ENCODE results near the gene RAPGEF6. TPM values are rescaled to one million over a fixed set of nuclear protein-coding genes. Genes with fewer than 3 reads are reported as not detected.

RAPGEF6 gene
- polyA plus RNA-seq, 1 donor from 2014 or later: 121 TPM

DNA sequence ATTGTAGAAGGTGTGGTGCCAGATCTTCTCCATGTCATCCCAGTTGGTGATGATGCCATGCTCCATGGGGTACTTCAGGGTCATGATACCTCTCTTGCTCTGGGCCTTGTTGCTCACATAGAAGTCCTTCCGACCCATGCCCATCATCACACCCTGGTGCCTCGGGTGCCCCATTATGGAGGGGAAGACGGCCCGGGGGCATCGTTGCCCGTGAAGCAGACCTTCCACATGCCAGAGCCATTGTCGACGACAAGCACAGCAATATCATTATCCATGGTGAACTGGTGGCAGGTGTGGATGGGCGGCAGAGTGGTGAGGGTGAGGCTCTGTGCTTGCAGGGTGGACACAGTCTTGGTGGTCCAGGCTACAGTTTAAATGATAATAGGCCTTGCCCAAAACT lies 24.8 kb upstream of the RAPGEF6 start:
- Histone ChIP-seq H3K36me3 (ENCODE audit: insufficient read depth, low read length) (peaks cover 17% of the 10 kb centered on the region), H3K9me2 (ENCODE audit: insufficient read depth, low read length) (no peaks in the 10 kb centered on the region), H3K9ac (ENCODE audit: low read length) (no peak overlapping the region), H3K4me3 (ENCODE audit: low read length) (no peak overlapping the region), H4K20me1 (ENCODE audit: insufficient read depth) (no peaks in the 10 kb centered on the region), H3K27me3 (ENCODE audit: insufficient read depth, low read depth, low read length) (no peaks in the 10 kb centered on the region), H3K79me2 (replicated peaks; ENCODE audit: insufficient read depth, low read length) (no peaks in the 10 kb centered on the region), H2AFZ (ENCODE audit: low read depth, low read length) (no peak overlapping the region), H3F3A (ENCODE audit: insufficient read depth, low read length, poor library complexity, severe bottlenecking) (no peaks in the 10 kb centered on the region), H3K9me3 (ENCODE audit: low read length) (no peaks in the 10 kb centered on the region), H3K4me2 (ENCODE audit: low read length) (no peak overlapping the region), H3K27ac (ENCODE audit: low read length) (no peak overlapping the region)
- TF ChIP-seq, protein P1, sequence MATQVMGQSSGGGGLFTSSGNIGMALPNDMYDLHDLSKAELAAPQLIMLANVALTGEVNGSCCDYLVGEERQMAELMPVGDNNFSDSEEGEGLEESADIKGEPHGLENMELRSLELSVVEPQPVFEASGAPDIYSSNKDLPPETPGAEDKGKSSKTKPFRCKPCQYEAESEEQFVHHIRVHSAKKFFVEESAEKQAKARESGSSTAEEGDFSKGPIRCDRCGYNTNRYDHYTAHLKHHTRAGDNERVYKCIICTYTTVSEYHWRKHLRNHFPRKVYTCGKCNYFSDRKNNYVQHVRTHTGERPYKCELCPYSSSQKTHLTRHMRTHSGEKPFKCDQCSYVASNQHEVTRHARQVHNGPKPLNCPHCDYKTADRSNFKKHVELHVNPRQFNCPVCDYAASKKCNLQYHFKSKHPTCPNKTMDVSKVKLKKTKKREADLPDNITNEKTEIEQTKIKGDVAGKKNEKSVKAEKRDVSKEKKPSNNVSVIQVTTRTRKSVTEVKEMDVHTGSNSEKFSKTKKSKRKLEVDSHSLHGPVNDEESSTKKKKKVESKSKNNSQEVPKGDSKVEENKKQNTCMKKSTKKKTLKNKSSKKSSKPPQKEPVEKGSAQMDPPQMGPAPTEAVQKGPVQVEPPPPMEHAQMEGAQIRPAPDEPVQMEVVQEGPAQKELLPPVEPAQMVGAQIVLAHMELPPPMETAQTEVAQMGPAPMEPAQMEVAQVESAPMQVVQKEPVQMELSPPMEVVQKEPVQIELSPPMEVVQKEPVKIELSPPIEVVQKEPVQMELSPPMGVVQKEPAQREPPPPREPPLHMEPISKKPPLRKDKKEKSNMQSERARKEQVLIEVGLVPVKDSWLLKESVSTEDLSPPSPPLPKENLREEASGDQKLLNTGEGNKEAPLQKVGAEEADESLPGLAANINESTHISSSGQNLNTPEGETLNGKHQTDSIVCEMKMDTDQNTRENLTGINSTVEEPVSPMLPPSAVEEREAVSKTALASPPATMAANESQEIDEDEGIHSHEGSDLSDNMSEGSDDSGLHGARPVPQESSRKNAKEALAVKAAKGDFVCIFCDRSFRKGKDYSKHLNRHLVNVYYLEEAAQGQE (IDR thresholded peaks at IDR 0.05; ENCODE audit: borderline replicate concordance): no peak
- no peak for TF ChIP-seq SMC3 (conservative IDR thresholded peaks at IDR 0.05; ENCODE audit: poor library complexity)
- no peak for TF ChIP-seq TAF1 (IDR thresholded peaks at IDR 0.05; ENCODE audit: low read depth)
- TF ChIP-seq MXI1 (conservative IDR thresholded peaks at IDR 0.05; ENCODE audit: poor library complexity, severe bottlenecking): no peak
- no peak for TF ChIP-seq EP300 (conservative IDR thresholded peaks at IDR 0.05; ENCODE audit: poor library complexity, severe bottlenecking)
- no peak for TF ChIP-seq POLR2AphosphoS5 (IDR thresholded peaks at IDR 0.05)
- TF ChIP-seq, protein P2, sequence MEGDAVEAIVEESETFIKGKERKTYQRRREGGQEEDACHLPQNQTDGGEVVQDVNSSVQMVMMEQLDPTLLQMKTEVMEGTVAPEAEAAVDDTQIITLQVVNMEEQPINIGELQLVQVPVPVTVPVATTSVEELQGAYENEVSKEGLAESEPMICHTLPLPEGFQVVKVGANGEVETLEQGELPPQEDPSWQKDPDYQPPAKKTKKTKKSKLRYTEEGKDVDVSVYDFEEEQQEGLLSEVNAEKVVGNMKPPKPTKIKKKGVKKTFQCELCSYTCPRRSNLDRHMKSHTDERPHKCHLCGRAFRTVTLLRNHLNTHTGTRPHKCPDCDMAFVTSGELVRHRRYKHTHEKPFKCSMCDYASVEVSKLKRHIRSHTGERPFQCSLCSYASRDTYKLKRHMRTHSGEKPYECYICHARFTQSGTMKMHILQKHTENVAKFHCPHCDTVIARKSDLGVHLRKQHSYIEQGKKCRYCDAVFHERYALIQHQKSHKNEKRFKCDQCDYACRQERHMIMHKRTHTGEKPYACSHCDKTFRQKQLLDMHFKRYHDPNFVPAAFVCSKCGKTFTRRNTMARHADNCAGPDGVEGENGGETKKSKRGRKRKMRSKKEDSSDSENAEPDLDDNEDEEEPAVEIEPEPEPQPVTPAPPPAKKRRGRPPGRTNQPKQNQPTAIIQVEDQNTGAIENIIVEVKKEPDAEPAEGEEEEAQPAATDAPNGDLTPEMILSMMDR (IDR thresholded peaks at IDR 0.05; ENCODE audit: poor library complexity, severe bottlenecking): no peak
- no peak for TF ChIP-seq RAD21 (conservative IDR thresholded peaks at IDR 0.05)
- TF ChIP-seq EZH2 (IDR thresholded peaks at IDR 0.05; ENCODE audit: borderline replicate concordance, insufficient read depth, low read length, poor library complexity, severe bottlenecking): no peak

DNA sequence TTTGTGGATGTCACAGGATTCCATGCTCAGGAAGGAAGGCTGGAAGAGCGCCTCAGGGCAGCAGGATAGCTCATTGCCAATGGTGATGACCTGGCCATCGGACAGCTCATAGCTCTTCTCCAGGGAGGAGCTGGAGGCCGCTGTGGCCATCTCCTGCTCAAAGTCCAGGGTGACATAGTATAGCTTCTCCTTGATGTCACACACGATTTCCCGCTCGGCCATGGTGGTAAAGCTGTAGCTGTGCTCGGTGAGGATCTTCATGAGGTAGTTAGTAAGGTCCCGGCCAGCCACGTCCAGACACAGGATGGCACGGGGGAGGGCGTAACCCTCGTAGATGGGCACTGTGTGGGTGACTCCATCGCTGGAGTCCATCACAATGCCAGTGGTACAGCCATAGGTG lies 24.3 kb upstream of the RAPGEF6 start:
- Histone ChIP-seq H3K27ac (ENCODE audit: low read length) (no peak overlapping the region), H4K20me1 (ENCODE audit: insufficient read depth) (no peaks in the 10 kb centered on the region), H3K9me2 (ENCODE audit: insufficient read depth, low read length) (no peaks in the 10 kb centered on the region), H3K9ac (ENCODE audit: low read length) (no peak overlapping the region), H3K36me3 (ENCODE audit: insufficient read depth, low read length) (peaks cover 17% of the 10 kb centered on the region), H3K4me3 (ENCODE audit: low read length) (no peak overlapping the region), H2AFZ (ENCODE audit: low read depth, low read length) (no peak overlapping the region), H3F3A (ENCODE audit: insufficient read depth, low read length, poor library complexity, severe bottlenecking) (no peaks in the 10 kb centered on the region), H3K4me2 (ENCODE audit: low read length) (no peak overlapping the region), H3K27me3 (ENCODE audit: insufficient read depth, low read depth, low read length) (no peaks in the 10 kb centered on the region), H3K79me2 (replicated peaks; ENCODE audit: insufficient read depth, low read length) (no peaks in the 10 kb centered on the region), H3K9me3 (ENCODE audit: low read length) (no peaks in the 10 kb centered on the region)
- TF ChIP-seq RAD21 (conservative IDR thresholded peaks at IDR 0.05) (no peak), EZH2 (IDR thresholded peaks at IDR 0.05; ENCODE audit: borderline replicate concordance, insufficient read depth, low read length, poor library complexity, severe bottlenecking) (no peak), EP300 (conservative IDR thresholded peaks at IDR 0.05; ENCODE audit: poor library complexity, severe bottlenecking) (no peak), SMC3 (conservative IDR thresholded peaks at IDR 0.05; ENCODE audit: poor library complexity) (no peak), TAF1 (IDR thresholded peaks at IDR 0.05; ENCODE audit: low read depth) (no peak), MXI1 (conservative IDR thresholded peaks at IDR 0.05; ENCODE audit: poor library complexity, severe bottlenecking) (no peak), POLR2AphosphoS5 (IDR thresholded peaks at IDR 0.05) (no peak)
- TF ChIP-seq, protein P1 (IDR thresholded peaks at IDR 0.05; ENCODE audit: borderline replicate concordance): no peak
- TF ChIP-seq, protein P2 (IDR thresholded peaks at IDR 0.05; ENCODE audit: poor library complexity, severe bottlenecking): no peak

Data from neural cell (in vitro differentiated cells).